OCI-LY1 (cell line): ENCODE measurements around the gene JMJD1C.

Source experiments
- H2AFZ ChIP-seq: fragments of 200-600 bp; sonication (generic), shearing (Covaris generic); 2 replicates; pipeline ENCODE4 v1.6.0; 2014; ENCODE audit warnings: antibody characterized with exemption, mild to moderate bottlenecking, low read length
- H3F3A ChIP-seq: fragments of 200-600 bp; sonication (generic), shearing (Covaris generic); 2 replicates; pipeline ENCODE4 v1.6.0; 2014; ENCODE audit warnings: mild to moderate bottlenecking, antibody characterized with exemption, low read length, moderate library complexity; ENCODE audit not compliant: insufficient read depth
- H3K27ac ChIP-seq: fragments of 200-600 bp; sonication (generic); 2 replicates; pipeline ENCODE4 v1.5.1; 2014; ENCODE audit warnings: low read length, mixed run types, mild to moderate bottlenecking, low read depth; ENCODE audit not compliant: poor library complexity, severe bottlenecking
- H3K27me3 ChIP-seq: fragments of 200-600 bp; sonication (generic); 2 replicates; pipeline ENCODE4 v1.6.0; 2014; ENCODE audit warnings: antibody characterized with exemption, mild to moderate bottlenecking, low read length, moderate library complexity; ENCODE audit not compliant: insufficient read depth
- H3K36me3 ChIP-seq: fragments of 200-600 bp; sonication (generic); 2 replicates; pipeline ENCODE4 v1.6.1; 2014; ENCODE audit warnings: mild to moderate bottlenecking, antibody characterized with exemption, low read length, moderate library complexity, mixed read lengths; ENCODE audit not compliant: insufficient read depth
- H3K4me1 ChIP-seq: fragments of 200-600 bp; sonication (generic); 2 replicates; pipeline ENCODE4 v1.5.1; 2014; ENCODE audit warnings: mild to moderate bottlenecking, low read length, moderate library complexity; ENCODE audit not compliant: insufficient read depth, severe bottlenecking
- H3K4me2 ChIP-seq: fragments of 200-600 bp; sonication (generic), shearing (Covaris generic); 2 replicates; pipeline ENCODE4 v1.6.1; 2014; ENCODE audit warnings: low read length
- H3K4me3 ChIP-seq: fragments of 200-600 bp; sonication (generic); 2 replicates; pipeline ENCODE4 v1.5.1; 2014; ENCODE audit warnings: low read length, low read depth, mild to moderate bottlenecking, mixed read lengths; ENCODE audit not compliant: poor library complexity, severe bottlenecking
- H3K79me2 ChIP-seq: fragments of 200-600 bp; shearing (Covaris generic); 2 replicates; pipeline ENCODE4 v1.6.1; 2016; ENCODE audit warnings: mixed run types, low read length, mixed read lengths; ENCODE audit not compliant: insufficient read depth
- H3K9ac ChIP-seq: fragments of 200-600 bp; sonication (generic), shearing (Covaris generic); 2 replicates; pipeline ENCODE4 v1.6.1; 2014; ENCODE audit warnings: mild to moderate bottlenecking, low read length, mixed read lengths
- H3K9me2 ChIP-seq: fragments of 200-600 bp; sonication (generic), shearing (Covaris generic); 2 replicates; pipeline ENCODE4 v1.6.1; 2014; ENCODE audit warnings: low read depth, mild to moderate bottlenecking, low read length, mixed read lengths
- H3K9me3 ChIP-seq: fragments of 200-600 bp; shearing (Covaris generic); 2 replicates; pipeline ENCODE4 v1.6.1; 2014; ENCODE audit warnings: low read length, mixed read lengths
- H4K20me1 ChIP-seq: fragments of 200-600 bp; sonication (generic), shearing (Covaris generic); 2 replicates; pipeline ENCODE4 v1.6.0; 2016; ENCODE audit warnings: mild to moderate bottlenecking, low read length; ENCODE audit not compliant: insufficient read depth
- CTCF ChIP-seq: fragments of 200-600 bp; sonication (generic), shearing (Covaris generic); IDR thresholded peaks from 2 replicates; pipeline ENCODE4 v1.5.1; 2017; ENCODE audit warnings: mild to moderate bottlenecking, antibody characterized with exemption, low read length, moderate library complexity, mixed read lengths
- EZH2 ChIP-seq: fragments of 200-600 bp; sonication (generic), shearing (Covaris generic); IDR thresholded peaks from 2 replicates; pipeline ENCODE4 v1.8.0; 2017; ENCODE audit warnings: borderline replicate concordance, mixed run types, mild to moderate bottlenecking, antibody characterized with exemption, low read length, moderate library complexity, mixed read lengths

The JMJD1C gene

DNA sequence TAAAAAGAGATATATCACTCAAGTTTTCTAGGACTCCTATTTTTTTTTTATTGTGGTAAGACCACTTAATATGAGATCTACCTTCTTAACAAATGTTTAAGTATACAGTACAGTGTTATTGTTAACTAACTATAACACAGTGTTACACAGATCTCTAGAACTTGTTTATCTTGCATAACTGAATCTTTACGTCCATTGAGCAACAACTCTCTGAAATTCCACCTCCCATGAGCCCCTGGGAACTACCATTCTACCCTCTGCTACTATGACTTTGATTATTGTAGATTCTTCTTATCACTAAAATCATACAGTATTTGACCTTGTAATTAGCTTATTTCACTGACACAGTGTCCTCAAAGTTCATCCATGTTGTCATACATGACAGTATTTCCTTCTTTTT is 32.9 kb upstream of the JMJD1C start:
- H4K20me1 ChIP-seq = no peaks in the 10 kb centered on the region
- H3K4me2 ChIP-seq = no peak overlapping the region
- H3K36me3 ChIP-seq = no peaks in the 10 kb centered on the region
- no peak overlapping the region for H3K4me3 ChIP-seq
- TF ChIP-seq CTCF = no peak
- no peak for TF ChIP-seq EZH2
- H3K9me3 ChIP-seq = no peaks in the 10 kb centered on the region
- H3K9me2 ChIP-seq = no peaks in the 10 kb centered on the region
- H3K4me1 ChIP-seq = peaks cover 12% of the 10 kb centered on the region
- H3K9ac ChIP-seq = no peak overlapping the region
- H3K27ac ChIP-seq = no peak overlapping the region
- no peaks in the 10 kb centered on the region for H3F3A ChIP-seq
- H3K27me3 ChIP-seq = no peaks in the 10 kb centered on the region
- H3K79me2 ChIP-seq = peaks cover 34% of the 10 kb centered on the region
- no peak overlapping the region for H2AFZ ChIP-seq

GRCh38 chr10:63497321-63497720 is 31.5 kb upstream of the JMJD1C start:
- Histone ChIP-seq H3K4me3 (no peak overlapping the region), H3K27ac (no peak overlapping the region), H3F3A (no peaks in the 10 kb centered on the region), H3K9ac (no peak overlapping the region), H2AFZ (no peak overlapping the region), H3K9me2 (no peaks in the 10 kb centered on the region), H3K9me3 (no peaks in the 10 kb centered on the region), H3K4me1 (peaks cover 12% of the 10 kb centered on the region), H3K27me3 (no peaks in the 10 kb centered on the region), H3K79me2 (peaks cover 25% of the 10 kb centered on the region), H3K36me3 (no peaks in the 10 kb centered on the region), H4K20me1 (no peaks in the 10 kb centered on the region), H3K4me2 (no peak overlapping the region)
- TF ChIP-seq EZH2 (no peak), CTCF (no peak)

DNA sequence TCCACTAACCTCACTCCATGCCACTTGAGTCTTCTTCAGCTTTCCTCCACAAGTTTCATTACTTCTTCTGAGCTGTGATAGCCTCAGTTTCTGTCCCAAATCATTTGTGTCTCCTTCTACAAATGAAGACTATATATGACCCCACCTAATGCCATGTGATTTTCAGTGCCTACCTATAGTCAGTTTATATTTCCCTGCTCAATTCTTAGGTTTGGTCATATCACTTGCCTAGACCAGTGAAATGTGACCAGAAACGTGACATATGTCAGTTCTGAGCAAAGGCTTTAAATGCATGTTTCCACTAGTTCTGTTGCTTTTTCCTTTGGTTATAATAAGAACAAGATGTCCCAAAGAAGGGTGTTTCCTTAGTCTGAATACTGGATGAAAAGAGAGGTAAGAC is 30.8 kb upstream of the JMJD1C start:
- no peaks in the 10 kb centered on the region for H3K9me2 ChIP-seq
- no peaks in the 10 kb centered on the region for H3K36me3 ChIP-seq
- no peaks in the 10 kb centered on the region for H3K27me3 ChIP-seq
- no peak for TF ChIP-seq EZH2
- TF ChIP-seq CTCF = no peak
- no peaks in the 10 kb centered on the region for H3K9me3 ChIP-seq
- H4K20me1 ChIP-seq = no peaks in the 10 kb centered on the region
- peaks cover 21% of the 10 kb centered on the region for H3K79me2 ChIP-seq
- no peaks in the 10 kb centered on the region for H3F3A ChIP-seq
- no peak overlapping the region for H3K9ac ChIP-seq
- H3K27ac ChIP-seq = no peak overlapping the region
- no peak overlapping the region for H3K4me3 ChIP-seq
- H2AFZ ChIP-seq = no peak overlapping the region
- H3K4me2 ChIP-seq = no peak overlapping the region
- H3K4me1 ChIP-seq = peaks cover 12% of the 10 kb centered on the region
